Sigmoid colon (tissue), 7 donors: ENCODE data around the gene GLDC. TPM values are rescaled to one million over a fixed set of nuclear protein-coding genes. Genes with fewer than 3 reads are reported as not detected.

Experiments
- DNase-seq: peaks from one replicate; pipeline ENCODE4 v3.0.0-alpha.2; 2019
- H3K27ac ChIP-seq, 4 donors: fragments of 200-600 bp; sonication (generic); one replicate each; pipeline ENCODE4 v1.5.1; 2016 to 2019; ENCODE audit warnings: mild to moderate bottlenecking in 1 of 4
- H3K27me3 ChIP-seq, 3 donors: fragments of 200-600 bp; sonication (generic); one replicate each; pipeline ENCODE4 v1.5.1; 2019; ENCODE audit warnings: mild to moderate bottlenecking in 1 of 3
- H3K36me3 ChIP-seq, 4 donors: fragments of 200-600 bp; sonication (generic); one replicate each; pipeline ENCODE4 v1.5.1; 2016 to 2019
- H3K4me1 ChIP-seq, 4 donors: fragments of 200-600 bp; sonication (generic); one replicate each; pipeline ENCODE4 v1.5.1; 2017 to 2019
- H3K4me3 ChIP-seq, 4 donors: fragments of 200-600 bp; sonication (generic); one replicate each; pipeline ENCODE4 v1.5.1; 2017 to 2019; ENCODE audit warnings: mild to moderate bottlenecking in 2 of 4, moderate library complexity in 1 of 4
- H3K9me3 ChIP-seq, 4 donors: fragments of 200-600 bp in 3 of 4; sonication (generic) in 3 of 4; one replicate each; pipeline versions ENCODE4 v1.5.1 to v1.6.1; 2013 to 2019
- CTCF ChIP-seq, 4 experiments: fragments of 450-650 bp in 3 of 4; fragments of 200-600 bp in 1 of 4; IDR thresholded peaks; one replicate each; pipeline ENCODE4 v1.5.1; 2016 to 2019; ENCODE audit warnings: antibody characterized with exemption in 4 of 4, mild to moderate bottlenecking in 3 of 4, moderate library complexity in 2 of 4
- EP300 ChIP-seq, 4 donors: sonication (generic); formaldehyde crosslinking; IDR thresholded peaks; one replicate each; pipeline ENCODE4 v1.6.1; 2017; ENCODE audit warnings: antibody characterized with exemption in 4 of 4
- POLR2A ChIP-seq, 2 donors: fragments of 450-650 bp; IDR thresholded peaks; one replicate each; pipeline ENCODE4 v1.6.1; 2016; ENCODE audit warnings: antibody characterized with exemption in 2 of 2, mild to moderate bottlenecking in 2 of 2, moderate library complexity in 2 of 2
- POLR2AphosphoS5 ChIP-seq, 4 donors: sonication (generic); formaldehyde crosslinking; IDR thresholded peaks; one replicate each; pipeline ENCODE4 v1.6.1; 2017; ENCODE audit warnings: antibody characterized with exemption in 4 of 4
- WGBS, 2 donors: extraction: QIAGEN DNeasy Blood & Tissue Kit; methylation state at CpG; one replicate each; pipeline ENCODE4 v1.1.7; 2013; 5-methylcytosine and 5-hydroxymethylcytosine counted together
- intact Hi-C: fragments of 100-400 bp; cut with DNase I; formaldehyde crosslinking; loops from one replicate; pipeline ENCODE4 v1.15.1; 2023
- polyA plus RNA-seq, 3 donors: library from polyadenylated mRNA; stranded (reverse); fragments of 200-250 nt; gene quantifications; one replicate each; pipeline ENCODE4 v1.2.3, GENCODE V29; 2013
- total RNA-seq, 4 donors: library from RNA; depleted of rRNA; stranded (reverse); fragments of >200 nt; gene quantifications; one replicate each; pipeline ENCODE4 v1.1.0, GENCODE V29; 2016
- donor health status: healthy with polysubstance abuse.
- donor health status: Bipolar disorder and iron deficiency.
- donor health status: healthy.

The GLDC gene
- total and polyA plus RNA-seq, 7 donors: 0.51 to 1.8 (median 1.2) TPM; not detected in 4

GRCh38 chr9:6687180-6687579 is 41.7 kb upstream of the GLDC start:
- H3K27me3 ChIP-seq: no peaks in the 10 kb centered on the region
- WGBS, 2 donors: 93 to 97% methylated on average over 4 of the region's 4 CpGs
- no peaks in the 10 kb centered on the region for H3K9me3 ChIP-seq
- intact Hi-C loops: loop anchor here (10.0 kb wide), 2 partner anchors 462 to 1942 kb away; partner anchors contain the start of gene AK3
- DNase-seq: no peak
- H3K4me1 ChIP-seq: peaks cover 0 to 5% (median 4%) of the 10 kb centered on the region in 4 donors
- H3K4me3 ChIP-seq: no peak overlapping the region
- no peaks in the 10 kb centered on the region for H3K36me3 ChIP-seq
- no peak overlapping the region for H3K27ac ChIP-seq
- TF ChIP-seq POLR2A (IDR thresholded peaks at IDR 0.05) (no peak), CTCF (IDR thresholded peaks at IDR 0.05) (no peak), POLR2AphosphoS5 (IDR thresholded peaks at IDR 0.05) (no peak), EP300 (IDR thresholded peaks at IDR 0.05) (no peak)

- Histone ChIP-seq H3K4me3 (no peak overlapping the region), H3K4me1 (peaks cover 0 to 7% (median 7%) of the 10 kb centered on the region in 4 donors), H3K27ac (no peak overlapping the region), H3K9me3 (no peaks in the 10 kb centered on the region), H3K27me3 (no peaks in the 10 kb centered on the region), H3K36me3 (no peaks in the 10 kb centered on the region)
- no peak for DNase-seq
- intact Hi-C loops: loop anchor here (10.0 kb wide), 2 partner anchors 462 to 1942 kb away; partner anchors contain the start of gene AK3
- 64 to 76% methylated on average over 3 of the region's 3 CpGs for WGBS, 2 donors
- no peak for TF ChIP-seq CTCF (IDR thresholded peaks at IDR 0.05)
- no peak for TF ChIP-seq EP300 (IDR thresholded peaks at IDR 0.05)
- no peak for TF ChIP-seq POLR2A (IDR thresholded peaks at IDR 0.05)
- no peak for TF ChIP-seq POLR2AphosphoS5 (IDR thresholded peaks at IDR 0.05)
These were observed 40.9 kb upstream of the GLDC start for GRCh38 chr9:6686396-6686795.

GRCh38 chr9:6681957-6682501 is 36.5 kb upstream of the GLDC start:
- intact Hi-C loops: loop anchor here (1.0 to 10.0 kb wide), 6 partner anchors 22 to 1937 kb away; partner anchors contain the start of genes AK3, KDM4C and UHRF2
- no peak for TF ChIP-seq EP300 (IDR thresholded peaks at IDR 0.05)
- Histone ChIP-seq H3K4me1 (peaks cover 0 to 7% (median 7%) of the 10 kb centered on the region in 4 donors), H3K27me3 (no peaks in the 10 kb centered on the region), H3K9me3 (no peaks in the 10 kb centered on the region), H3K36me3 (no peaks in the 10 kb centered on the region), H3K27ac (peak overlapping the region; percentile 95 to 98 (median 96)), H3K4me3 (peak overlapping the region; percentile 54 to 73 (median 68))
- no peak for DNase-seq
- 14 to 33% methylated on average over 15 of the region's 15 CpGs for WGBS, 2 donors

- peak overlapping the region; percentile 54 to 73 (median 68) for H3K4me3 ChIP-seq
- peak; percentile 99 for DNase-seq
- whole genome bisulfite sequencing, 2 donors: 0% methylated on average over 72 of the region's 72 CpGs
- H3K36me3 ChIP-seq: no peaks in the 10 kb centered on the region
- H3K27ac ChIP-seq: peak overlapping the region; percentile 95 to 98 (median 96)
- no peaks in the 10 kb centered on the region for H3K9me3 ChIP-seq
- TF ChIP-seq POLR2AphosphoS5 (IDR thresholded peaks at IDR 0.05) (peak; percentile 72 to 92 (median 83)), POLR2A (IDR thresholded peaks at IDR 0.05) (peak; percentile 56 to 65), CTCF (IDR thresholded peaks at IDR 0.05) (no peak), EP300 (IDR thresholded peaks at IDR 0.05) (peak in 1 of 4 donors; percentile 4)
- peaks cover 0 to 7% (median 7%) of the 10 kb centered on the region in 4 donors for H3K4me1 ChIP-seq
- intact Hi-C loops: loop anchor here (1.0 to 10.0 kb wide), 6 partner anchors 23 to 1937 kb away; partner anchors contain the start of genes AK3, KDM4C and UHRF2
- no peaks in the 10 kb centered on the region for H3K27me3 ChIP-seq
These were observed 35.8 kb upstream of the GLDC start for GRCh38 chr9:6681147-6681956.

- 0 to 1% methylated on average over 26 of the region's 26 CpGs for WGBS, 2 donors
These were observed 35.2 kb upstream of the GLDC start for GRCh38 chr9:6680797-6681146.

More at GRCh38 chr9:6680797-6681146, 35.2 kb upstream of the GLDC start:
- H3K4me3 ChIP-seq: peak overlapping the region; percentile 54 to 73 (median 68)
- H3K9me3 ChIP-seq: no peaks in the 10 kb centered on the region
- no peak for DNase-seq
- intact Hi-C loops: loop anchor here (1.0 to 10.0 kb wide), 6 partner anchors 24 to 1936 kb away; partner anchors contain the start of genes AK3, KDM4C and UHRF2
- TF ChIP-seq POLR2A (IDR thresholded peaks at IDR 0.05): no peak
- no peak for TF ChIP-seq EP300 (IDR thresholded peaks at IDR 0.05)
- no peak for TF ChIP-seq POLR2AphosphoS5 (IDR thresholded peaks at IDR 0.05)
- TF ChIP-seq CTCF (IDR thresholded peaks at IDR 0.05): no peak
- no peaks in the 10 kb centered on the region for H3K36me3 ChIP-seq
- peak overlapping the region; percentile 95 to 98 (median 96) for H3K27ac ChIP-seq
- peaks cover 0 to 7% (median 7%) of the 10 kb centered on the region in 4 donors for H3K4me1 ChIP-seq
- H3K27me3 ChIP-seq: no peaks in the 10 kb centered on the region
